SK-N-SH (cell line): ENCODE data around the gene VEGFB.

Experiments used
- ELF1 ChIP-seq: IDR thresholded peaks from 2 replicates; pipeline ENCODE4 v1.4.0; 2012
- MAX ChIP-seq: IDR thresholded peaks from 2 replicates; pipeline ENCODE4 v1.4.0; 2012; ENCODE audit warnings: low read depth
- POLR2AphosphoS5 ChIP-seq: IDR thresholded peaks from 2 replicates; pipeline ENCODE4 v1.6.1; 2012; ENCODE audit warnings: low read depth, low read length
- RAD21 ChIP-seq: IDR thresholded peaks from 2 replicates; pipeline ENCODE4 v1.6.1; 2012; ENCODE audit warnings: mild to moderate bottlenecking, low read length
- RFX5 ChIP-seq: IDR thresholded peaks from 2 replicates; pipeline ENCODE4 v1.6.1; 2012; ENCODE audit warnings: mild to moderate bottlenecking, improper control_type of control experiment, low read length
- RXRA ChIP-seq: IDR thresholded peaks from 2 replicates; pipeline ENCODE4 v1.4.0; 2012; ENCODE audit warnings: low read depth, mild to moderate bottlenecking, borderline replicate concordance
- SIN3A ChIP-seq: IDR thresholded peaks from 2 replicates; pipeline ENCODE4 v1.6.1; 2012; ENCODE audit warnings: low read depth, mild to moderate bottlenecking, low read length, moderate library complexity, borderline replicate concordance

GRCh38 chr11:64284962-64285884 lies 50.8 kb downstream of the VEGFB start, which contains the start of gene GPR137:
- TF ChIP-seq RAD21 (no peak), RFX5 (no peak), ELF1 (peak; percentile 89), POLR2AphosphoS5 (no peak; the same call in 1 of the 2 replicates), RXRA (no peak), MAX (no peak), SIN3A (no peak)
